CD4-positive, alpha-beta T cell treated with Interleukin-15 for 4 hours (primary cell): ENCODE measurements around the gene TCHHL1.
A peak's percentile ranks its signal among the peaks of the same experiment; 100 is the strongest.

ENCODE experiments used
- DNase-seq: peaks from one replicate; pipeline ENCODE4 v3.0.0-alpha.2; 2020; ENCODE audit warnings: low spot score

TCHHL1 gene

GRCh38 chr1:152089014-152089674 is at the start of gene TCHHL1:
TSS of gene TCHHL1 (minus strand) at chr1:152089064. CDS start at chr1:152088143, 921 bp downstream.
- no peak for DNase-seq

- DNase-seq = no peak
These were observed 48.4 kb upstream of the TCHHL1 start for GRCh38 chr1:152137215-152137614.

GRCh38 chr1:152130186-152130585 is 41.3 kb upstream of the TCHHL1 start:
- no peak for DNase-seq

GRCh38 chr1:152127673-152128072 is 38.8 kb upstream of the TCHHL1 start:
- DNase-seq = no peak

- no peak for DNase-seq
These were observed 37.1 kb upstream of the TCHHL1 start for GRCh38 chr1:152125834-152126443.

- no peak for DNase-seq
These were observed 30.1 kb upstream of the TCHHL1 start for GRCh38 chr1:152118915-152119314.

- no peak for DNase-seq
These were observed 26.5 kb upstream of the TCHHL1 start, which contains the start of gene TCHH for GRCh38 chr1:152115344-152115743. TSS of gene TCHH (minus strand) at chr1:152115444. CDS start at chr1:152114080, 1,364 bp downstream.

- DNase-seq = no peak
These were observed 24.1 kb upstream of the TCHHL1 start for GRCh38 chr1:152112885-152113432.

GRCh38 chr1:152112101-152112884 is 23.4 kb upstream of the TCHHL1 start:
- no peak for DNase-seq

- no peak for DNase-seq
These were observed 22.7 kb upstream of the TCHHL1 start for GRCh38 chr1:152111515-152111968.

GRCh38 chr1:152110860-152111514 is 22.1 kb upstream of the TCHHL1 start:
- DNase-seq = no peak

- peak; percentile 3 for DNase-seq
These were observed 21.5 kb upstream of the TCHHL1 start for GRCh38 chr1:152110365-152110859.

- DNase-seq = no peak
These were observed 21.1 kb upstream of the TCHHL1 start for GRCh38 chr1:152109998-152110294.

- DNase-seq = no peak
These were observed 20.6 kb upstream of the TCHHL1 start for GRCh38 chr1:152109231-152109997.

GRCh38 chr1:152108882-152109222 is 20.0 kb upstream of the TCHHL1 start:
- no peak for DNase-seq

GRCh38 chr1:152107984-152108881 is 19.4 kb upstream of the TCHHL1 start:
- no peak for DNase-seq

- no peak for DNase-seq
These were observed 18.4 kb upstream of the TCHHL1 start for GRCh38 chr1:152107031-152107983.

GRCh38 chr1:152104854-152105253 is 16.0 kb upstream of the TCHHL1 start:
- DNase-seq = no peak

GRCh38 chr1:152096931-152097330 is 8.1 kb upstream of the TCHHL1 start:
- DNase-seq = no peak
